ENCODE data around the gene ISG15. TPM values are rescaled to one million over a fixed set of nuclear protein-coding genes. Genes with fewer than 3 reads are reported as not detected.

Gene ISG15
- total and polyA plus RNA-seq, 2 of the 13 experiments (the other 11 are each of a cell fraction or from before 2014, with no cell fraction given) = 42.1 to 54.9 TPM

- no peak; the same call in none of the 2 replicates for TF ChIP-seq ZNF142 (CRISPR knock-in tag; IDR thresholded peaks at IDR 0.05)
- no peak for TF ChIP-seq PAF1 (CRISPR knock-in tag; IDR thresholded peaks at IDR 0.05)
- 0 out of 2 replicates have a peak, but pooled peaks have one; percentile 18 for TF ChIP-seq ZNF720 (CRISPR knock-in tag; IDR thresholded peaks at IDR 0.05)
- TF ChIP-seq SP1 (IDR thresholded peaks at IDR 0.05) = no peak
- TF ChIP-seq SP1 (CRISPR knock-in tag; IDR thresholded peaks at IDR 0.05) = peak; percentile 70; the same call in 1 of the 2 replicates
- no peak for TF ChIP-seq ZFP36 (IDR thresholded peaks at IDR 0.05; ENCODE audit: borderline replicate concordance, low read depth, low read length, partially characterized antibody)
- TF ChIP-seq TBX3 (IDR thresholded peaks at IDR 0.05; ENCODE audit: borderline replicate concordance) = no peak
- TF ChIP-seq PHF8 (CRISPR knock-in tag; IDR thresholded peaks at IDR 0.05) = peak; percentile 90
- TF ChIP-seq BATF2 (CRISPR knock-in tag; IDR thresholded peaks at IDR 0.05) = peak; percentile 60
- peak; percentile 56 for TF ChIP-seq CSRNP1 (CRISPR knock-in tag; IDR thresholded peaks at IDR 0.05)
- TF ChIP-seq JUNB (CRISPR knock-in tag; IDR thresholded peaks at IDR 0.05; ENCODE audit: borderline replicate concordance) = no peak
- TF ChIP-seq THAP9 (CRISPR knock-in tag; IDR thresholded peaks at IDR 0.05; ENCODE audit: borderline replicate concordance) = no peak; the same call in 1 of the 2 replicates
- 0 out of 2 replicates have a peak, but pooled peaks have one; percentile 34 for TF ChIP-seq ZNF12 (CRISPR knock-in tag; IDR thresholded peaks at IDR 0.05)
- TF ChIP-seq ELK4 (CRISPR knock-in tag; IDR thresholded peaks at IDR 0.05; ENCODE audit: borderline replicate concordance) = no peak
- peak; percentile 91 for TF ChIP-seq RBFOX2 (IDR thresholded peaks at IDR 0.05; ENCODE audit: low read depth, low read length)
Measured at GRCh38 chr1:1000357-1001056, 12.8 kb upstream of the ISG15 start (continued).

All from HepG2 (cell line).